ENCODE results near the gene NCK1. TPM values are rescaled to one million over a fixed set of nuclear protein-coding genes. Genes with fewer than 3 reads are reported as not detected.

Gene NCK1
- total RNA-seq, 1 donor from 2014 or later: 24.9 TPM

DNA sequence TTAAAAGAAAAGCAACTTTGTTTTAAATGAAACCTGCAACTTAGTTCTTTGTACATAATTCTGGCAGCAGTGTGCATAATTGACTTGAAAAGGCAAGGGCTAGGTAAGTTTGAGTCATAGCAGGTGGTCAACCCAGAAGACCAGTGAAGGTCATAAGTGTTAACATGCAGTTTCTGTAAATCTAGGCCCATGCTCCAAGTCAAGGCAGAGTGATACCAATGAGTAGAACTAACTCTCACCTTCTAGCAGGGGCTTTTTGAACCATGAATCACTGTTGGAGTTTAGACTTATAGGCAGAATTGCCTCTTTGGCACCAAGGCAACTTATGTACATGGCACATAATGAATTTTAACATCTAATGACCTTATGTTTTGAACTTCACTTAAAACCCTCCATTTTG lies 66.2 kb downstream of the NCK1 start:
- H3K9me3 Mint-ChIP-seq: no peaks in the 10 kb centered on the region
- no peaks in the 10 kb centered on the region for H3K27me3 Mint-ChIP-seq (ENCODE audit: low read depth)
- H3K36me3 Mint-ChIP-seq (ENCODE audit: low read depth): peaks cover 10% of the 10 kb centered on the region
- no peak for DNase-seq (ENCODE audit: low read depth, low spot score)
- TF ChIP-seq, protein P1, sequence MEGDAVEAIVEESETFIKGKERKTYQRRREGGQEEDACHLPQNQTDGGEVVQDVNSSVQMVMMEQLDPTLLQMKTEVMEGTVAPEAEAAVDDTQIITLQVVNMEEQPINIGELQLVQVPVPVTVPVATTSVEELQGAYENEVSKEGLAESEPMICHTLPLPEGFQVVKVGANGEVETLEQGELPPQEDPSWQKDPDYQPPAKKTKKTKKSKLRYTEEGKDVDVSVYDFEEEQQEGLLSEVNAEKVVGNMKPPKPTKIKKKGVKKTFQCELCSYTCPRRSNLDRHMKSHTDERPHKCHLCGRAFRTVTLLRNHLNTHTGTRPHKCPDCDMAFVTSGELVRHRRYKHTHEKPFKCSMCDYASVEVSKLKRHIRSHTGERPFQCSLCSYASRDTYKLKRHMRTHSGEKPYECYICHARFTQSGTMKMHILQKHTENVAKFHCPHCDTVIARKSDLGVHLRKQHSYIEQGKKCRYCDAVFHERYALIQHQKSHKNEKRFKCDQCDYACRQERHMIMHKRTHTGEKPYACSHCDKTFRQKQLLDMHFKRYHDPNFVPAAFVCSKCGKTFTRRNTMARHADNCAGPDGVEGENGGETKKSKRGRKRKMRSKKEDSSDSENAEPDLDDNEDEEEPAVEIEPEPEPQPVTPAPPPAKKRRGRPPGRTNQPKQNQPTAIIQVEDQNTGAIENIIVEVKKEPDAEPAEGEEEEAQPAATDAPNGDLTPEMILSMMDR (conservative IDR thresholded peaks at IDR 0.05): no peak
- H3K4me1 Mint-ChIP-seq: peaks cover 11% of the 10 kb centered on the region
- H3K27ac Mint-ChIP-seq (ENCODE audit: unreplicated experiment): no peak overlapping the region
- H3K4me3 Mint-ChIP-seq: no peak overlapping the region

DNA sequence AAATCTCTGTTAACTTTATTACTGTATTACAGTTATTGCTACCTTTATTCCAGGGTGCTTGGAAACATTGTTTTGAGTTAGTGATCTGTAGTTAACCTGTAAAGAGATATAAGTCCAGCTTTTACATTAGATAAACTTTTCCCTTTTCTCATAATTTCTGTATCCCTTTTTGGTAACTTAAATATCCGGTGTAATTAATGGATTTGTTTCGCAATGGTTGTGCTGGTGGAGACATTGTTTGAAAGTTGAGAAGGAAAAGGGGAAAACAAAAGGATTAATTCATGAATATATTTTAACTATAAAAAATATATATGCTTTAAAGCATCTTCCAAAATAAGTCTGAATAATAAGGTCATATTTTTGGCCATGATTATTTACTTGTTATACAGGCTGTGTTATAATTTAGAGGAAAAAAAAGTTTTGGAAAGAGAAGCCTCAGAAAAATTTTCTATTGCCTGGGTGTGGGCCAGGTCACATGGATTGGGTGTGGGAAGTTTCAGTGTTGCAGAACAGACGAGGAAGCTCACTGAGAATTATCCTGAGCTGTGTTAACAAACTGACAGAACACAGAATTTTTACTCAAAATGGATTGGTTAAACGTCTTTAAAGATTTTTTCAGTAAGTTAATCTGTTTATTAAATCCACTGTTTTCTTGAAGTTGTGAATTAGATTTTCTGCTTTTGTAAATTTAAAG lies 68.1 kb downstream of the NCK1 start:
- no peak for DNase-seq (ENCODE audit: low read depth, low spot score)
- TF ChIP-seq, protein P1 (conservative IDR thresholded peaks at IDR 0.05): no peak
- Mint-ChIP-seq H3K27me3 (ENCODE audit: low read depth) (no peaks in the 10 kb centered on the region), H3K36me3 (ENCODE audit: low read depth) (peaks cover 15% of the 10 kb centered on the region), H3K4me1 (peaks cover 11% of the 10 kb centered on the region), H3K4me3 (no peak overlapping the region), H3K27ac (ENCODE audit: unreplicated experiment) (no peak overlapping the region), H3K9me3 (no peaks in the 10 kb centered on the region)

GRCh38 chr3:136931606-136932005 lies 69.6 kb downstream of the NCK1 start:
- H3K27me3 Mint-ChIP-seq (ENCODE audit: low read depth): no peaks in the 10 kb centered on the region
- H3K9me3 Mint-ChIP-seq: peaks cover 6% of the 10 kb centered on the region
- DNase-seq (ENCODE audit: low read depth, low spot score): no peak
- H3K4me1 Mint-ChIP-seq: peaks cover 11% of the 10 kb centered on the region
- peaks cover 22% of the 10 kb centered on the region for H3K36me3 Mint-ChIP-seq (ENCODE audit: low read depth)
- no peak overlapping the region for H3K27ac Mint-ChIP-seq (ENCODE audit: unreplicated experiment)
- H3K4me3 Mint-ChIP-seq: no peak overlapping the region
- TF ChIP-seq, protein P1 (conservative IDR thresholded peaks at IDR 0.05): no peak

- Mint-ChIP-seq H3K27me3 (ENCODE audit: low read depth) (no peaks in the 10 kb centered on the region), H3K27ac (ENCODE audit: unreplicated experiment) (no peak overlapping the region), H3K36me3 (ENCODE audit: low read depth) (peaks cover 30% of the 10 kb centered on the region), H3K4me3 (no peak overlapping the region), H3K9me3 (peaks cover 9% of the 10 kb centered on the region), H3K4me1 (peaks cover 11% of the 10 kb centered on the region)
- DNase-seq (ENCODE audit: low read depth, low spot score): no peak
- TF ChIP-seq, protein P1 (conservative IDR thresholded peaks at IDR 0.05): no peak
Measured at GRCh38 chr3:136932523-136932922, 70.5 kb downstream of the NCK1 start.

DNA sequence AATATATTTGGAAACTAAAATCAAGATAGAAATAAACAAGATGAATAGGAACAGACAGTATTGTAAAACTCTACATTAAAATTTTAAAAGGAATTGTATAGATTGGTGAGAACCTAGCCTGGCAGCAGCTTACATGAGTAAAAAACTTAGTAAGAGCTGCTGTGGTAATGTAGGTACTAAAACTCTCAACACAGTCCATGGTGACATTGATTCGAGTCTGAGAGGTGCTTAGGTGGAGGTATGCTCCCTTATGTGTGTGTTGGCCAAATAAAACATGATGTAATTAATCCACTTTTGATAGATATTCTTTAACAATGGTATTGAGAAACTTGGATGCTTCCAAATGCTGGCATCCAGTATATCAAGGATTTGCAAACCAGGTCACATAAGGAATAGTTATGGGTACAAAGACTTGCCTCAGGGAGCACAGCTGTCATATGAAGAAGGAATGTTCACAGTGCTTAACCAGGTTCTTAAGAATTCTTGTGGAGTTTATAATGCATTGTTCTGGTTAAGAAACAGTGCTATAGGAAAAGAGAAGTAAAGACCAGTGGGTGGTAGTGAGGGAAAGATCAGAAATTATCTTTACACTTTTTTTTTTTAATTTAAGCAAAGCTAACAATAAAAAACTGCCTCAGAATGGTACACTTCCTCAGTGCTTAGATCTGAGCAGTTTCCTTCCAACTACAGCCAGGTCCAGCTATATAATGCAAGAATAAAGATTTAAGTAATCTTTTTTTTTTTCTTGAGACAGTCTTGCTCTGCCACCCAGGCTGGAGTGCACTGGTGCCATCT lies 71.2 kb downstream of the NCK1 start:
- Mint-ChIP-seq H3K4me1 (peaks cover 11% of the 10 kb centered on the region), H3K36me3 (ENCODE audit: low read depth) (peaks cover 32% of the 10 kb centered on the region), H3K4me3 (no peak overlapping the region), H3K9me3 (peaks cover 11% of the 10 kb centered on the region), H3K27me3 (ENCODE audit: low read depth) (no peaks in the 10 kb centered on the region), H3K27ac (ENCODE audit: unreplicated experiment) (no peak overlapping the region)
- no peak for DNase-seq (ENCODE audit: low read depth, low spot score)
- TF ChIP-seq, protein P1 (conservative IDR thresholded peaks at IDR 0.05): no peak
